ENCODE results near the gene PPHLN1.

DNA sequence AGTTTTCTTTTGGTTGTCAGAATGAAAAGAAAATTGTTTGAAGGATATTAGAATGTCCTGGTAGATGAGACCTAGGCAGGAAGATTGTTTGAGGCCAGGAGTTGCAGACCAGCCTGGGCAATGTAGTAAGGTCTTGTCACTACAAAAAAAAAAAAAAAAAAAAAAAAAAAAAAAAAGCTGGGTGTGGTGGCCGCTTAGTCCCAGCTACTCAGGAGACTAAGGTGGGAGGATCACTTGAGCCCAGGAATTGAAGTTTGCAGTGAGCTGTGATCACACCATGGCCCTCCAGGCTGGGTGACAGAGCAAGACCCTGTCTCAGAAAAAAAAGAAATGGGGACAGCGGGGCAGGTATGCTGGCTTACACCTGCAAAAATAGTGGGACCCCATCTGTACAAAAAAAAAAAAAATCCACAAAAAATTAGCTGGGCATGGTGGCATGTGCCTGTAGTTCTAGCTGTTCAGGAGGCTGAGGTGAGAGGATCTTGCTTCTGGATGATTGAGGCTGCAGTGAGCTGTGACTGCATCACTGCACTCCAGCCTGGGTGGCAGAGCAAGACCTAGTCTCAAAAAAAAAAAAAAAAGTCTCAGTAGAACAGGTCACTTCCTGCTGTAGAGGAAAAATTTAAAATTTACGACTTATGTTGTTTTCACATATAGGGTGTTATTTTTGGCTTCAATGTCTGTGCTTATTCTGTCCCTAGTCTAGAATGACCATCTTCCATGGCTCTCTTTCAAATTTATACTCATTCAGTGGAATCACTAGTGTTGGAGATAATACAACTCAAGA is 70.7 kb downstream of the PPHLN1 start:
- TF ChIP-seq FOXP2 (optimal IDR thresholded peaks at IDR 0.05; ENCODE audit: borderline replicate concordance, extremely low read depth, extremely low read length, insufficient read depth) (no peak), POLR2AphosphoS5 (IDR thresholded peaks at IDR 0.05; ENCODE audit: low read depth, low read length) (no peak), SIN3A (IDR thresholded peaks at IDR 0.05; ENCODE audit: borderline replicate concordance, insufficient read depth, low read length) (no peak), TAF1 (IDR thresholded peaks at IDR 0.05; ENCODE audit: borderline replicate concordance, insufficient read depth, low read length) (no peak)
- TF ChIP-seq, protein P1, sequence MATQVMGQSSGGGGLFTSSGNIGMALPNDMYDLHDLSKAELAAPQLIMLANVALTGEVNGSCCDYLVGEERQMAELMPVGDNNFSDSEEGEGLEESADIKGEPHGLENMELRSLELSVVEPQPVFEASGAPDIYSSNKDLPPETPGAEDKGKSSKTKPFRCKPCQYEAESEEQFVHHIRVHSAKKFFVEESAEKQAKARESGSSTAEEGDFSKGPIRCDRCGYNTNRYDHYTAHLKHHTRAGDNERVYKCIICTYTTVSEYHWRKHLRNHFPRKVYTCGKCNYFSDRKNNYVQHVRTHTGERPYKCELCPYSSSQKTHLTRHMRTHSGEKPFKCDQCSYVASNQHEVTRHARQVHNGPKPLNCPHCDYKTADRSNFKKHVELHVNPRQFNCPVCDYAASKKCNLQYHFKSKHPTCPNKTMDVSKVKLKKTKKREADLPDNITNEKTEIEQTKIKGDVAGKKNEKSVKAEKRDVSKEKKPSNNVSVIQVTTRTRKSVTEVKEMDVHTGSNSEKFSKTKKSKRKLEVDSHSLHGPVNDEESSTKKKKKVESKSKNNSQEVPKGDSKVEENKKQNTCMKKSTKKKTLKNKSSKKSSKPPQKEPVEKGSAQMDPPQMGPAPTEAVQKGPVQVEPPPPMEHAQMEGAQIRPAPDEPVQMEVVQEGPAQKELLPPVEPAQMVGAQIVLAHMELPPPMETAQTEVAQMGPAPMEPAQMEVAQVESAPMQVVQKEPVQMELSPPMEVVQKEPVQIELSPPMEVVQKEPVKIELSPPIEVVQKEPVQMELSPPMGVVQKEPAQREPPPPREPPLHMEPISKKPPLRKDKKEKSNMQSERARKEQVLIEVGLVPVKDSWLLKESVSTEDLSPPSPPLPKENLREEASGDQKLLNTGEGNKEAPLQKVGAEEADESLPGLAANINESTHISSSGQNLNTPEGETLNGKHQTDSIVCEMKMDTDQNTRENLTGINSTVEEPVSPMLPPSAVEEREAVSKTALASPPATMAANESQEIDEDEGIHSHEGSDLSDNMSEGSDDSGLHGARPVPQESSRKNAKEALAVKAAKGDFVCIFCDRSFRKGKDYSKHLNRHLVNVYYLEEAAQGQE (IDR thresholded peaks at IDR 0.05; ENCODE audit: insufficient read depth in 1 of 2, low read depth in 2 of 2, low read length in 2 of 2), result no peak

Measured in PFSK-1 (cell line).